ENCODE measurements around the gene TSPAN15.

DNA sequence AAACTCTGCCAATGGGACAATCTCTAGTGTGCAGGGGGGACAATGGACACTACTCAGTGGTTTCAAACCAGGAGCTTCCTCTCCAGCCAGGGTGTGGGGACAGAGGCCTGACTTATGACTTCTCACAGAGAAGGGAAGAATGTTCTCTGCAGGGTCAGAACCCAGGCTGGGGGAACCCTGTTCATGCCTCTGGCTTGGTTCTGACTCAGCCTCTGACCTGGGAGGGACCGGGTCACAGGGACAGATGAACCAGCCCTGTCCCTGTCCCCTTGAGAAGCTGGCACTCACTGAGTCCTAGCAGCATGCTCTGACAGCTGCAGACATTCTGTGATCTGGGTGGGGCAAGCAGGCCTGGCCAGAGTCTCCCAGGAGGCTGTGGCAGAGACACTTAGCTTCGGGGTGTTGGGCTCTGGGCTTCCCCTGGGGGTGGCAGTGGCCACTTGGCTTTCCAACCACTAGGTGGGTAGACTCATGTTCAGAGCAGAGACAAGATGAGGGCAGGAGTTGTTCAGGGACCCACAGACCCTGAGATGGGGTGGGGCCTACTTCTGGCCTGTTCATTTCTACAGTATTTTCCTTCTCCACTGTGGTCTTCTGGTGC lies 13.6 kb downstream of the TSPAN15 start:
- TF ChIP-seq, protein P1, sequence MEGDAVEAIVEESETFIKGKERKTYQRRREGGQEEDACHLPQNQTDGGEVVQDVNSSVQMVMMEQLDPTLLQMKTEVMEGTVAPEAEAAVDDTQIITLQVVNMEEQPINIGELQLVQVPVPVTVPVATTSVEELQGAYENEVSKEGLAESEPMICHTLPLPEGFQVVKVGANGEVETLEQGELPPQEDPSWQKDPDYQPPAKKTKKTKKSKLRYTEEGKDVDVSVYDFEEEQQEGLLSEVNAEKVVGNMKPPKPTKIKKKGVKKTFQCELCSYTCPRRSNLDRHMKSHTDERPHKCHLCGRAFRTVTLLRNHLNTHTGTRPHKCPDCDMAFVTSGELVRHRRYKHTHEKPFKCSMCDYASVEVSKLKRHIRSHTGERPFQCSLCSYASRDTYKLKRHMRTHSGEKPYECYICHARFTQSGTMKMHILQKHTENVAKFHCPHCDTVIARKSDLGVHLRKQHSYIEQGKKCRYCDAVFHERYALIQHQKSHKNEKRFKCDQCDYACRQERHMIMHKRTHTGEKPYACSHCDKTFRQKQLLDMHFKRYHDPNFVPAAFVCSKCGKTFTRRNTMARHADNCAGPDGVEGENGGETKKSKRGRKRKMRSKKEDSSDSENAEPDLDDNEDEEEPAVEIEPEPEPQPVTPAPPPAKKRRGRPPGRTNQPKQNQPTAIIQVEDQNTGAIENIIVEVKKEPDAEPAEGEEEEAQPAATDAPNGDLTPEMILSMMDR (IDR thresholded peaks at IDR 0.05; ENCODE audit: borderline replicate concordance, extremely low read depth, low read length, poor library complexity, severe bottlenecking): no peak
- no peak for TF ChIP-seq EZH2 (IDR thresholded peaks at IDR 0.05; ENCODE audit: borderline replicate concordance, low read depth, low read length, severe bottlenecking)

All from DND-41 (cell line).